ENCODE results near the gene GPX7.

Gene GPX7

GRCh38 chr1:52621950-52622349 is 19.8 kb downstream of the GPX7 start:
- H3K4me3 ChIP-seq (ENCODE audit: control insufficient read depth, low read depth, low read length): no peak overlapping the region
- no peak for TF ChIP-seq CTCF (IDR thresholded peaks at IDR 0.05; ENCODE audit: control insufficient read depth, insufficient read depth, low read depth, low read length, missing control alignments)

GRCh38 chr1:52623812-52624211 is 21.6 kb downstream of the GPX7 start:
- DNase-seq (ENCODE audit: low read depth): no peak

More at GRCh38 chr1:52621950-52622349, 19.8 kb downstream of the GPX7 start:
- DNase-seq (ENCODE audit: low read depth): no peak

GRCh38 chr1:52627028-52627427 is 24.9 kb downstream of the GPX7 start:
- no peak overlapping the region for H3K4me3 ChIP-seq (ENCODE audit: control insufficient read depth, low read depth, low read length)
- no peak for DNase-seq (ENCODE audit: low read depth)
- TF ChIP-seq CTCF (IDR thresholded peaks at IDR 0.05; ENCODE audit: control insufficient read depth, insufficient read depth, low read depth, low read length, missing control alignments): no peak

More at GRCh38 chr1:52623812-52624211, 21.6 kb downstream of the GPX7 start:
- TF ChIP-seq CTCF (IDR thresholded peaks at IDR 0.05; ENCODE audit: control insufficient read depth, insufficient read depth, low read depth, low read length, missing control alignments): no peak
- H3K4me3 ChIP-seq (ENCODE audit: control insufficient read depth, low read depth, low read length): no peak overlapping the region

GRCh38 chr1:52628614-52629324 is 26.6 kb downstream of the GPX7 start:
- DNase-seq (ENCODE audit: low read depth): no peak
- TF ChIP-seq CTCF (IDR thresholded peaks at IDR 0.05; ENCODE audit: control insufficient read depth, insufficient read depth, low read depth, low read length, missing control alignments): no peak
- no peak overlapping the region for H3K4me3 ChIP-seq (ENCODE audit: control insufficient read depth, low read depth, low read length)

GRCh38 chr1:52629325-52629643 is 27.1 kb downstream of the GPX7 start:
- no peak for DNase-seq (ENCODE audit: low read depth)
- no peak for TF ChIP-seq CTCF (IDR thresholded peaks at IDR 0.05; ENCODE audit: control insufficient read depth, insufficient read depth, low read depth, low read length, missing control alignments)
- H3K4me3 ChIP-seq (ENCODE audit: control insufficient read depth, low read depth, low read length): no peak overlapping the region

- DNase-seq (ENCODE audit: low read depth): no peak
- H3K4me3 ChIP-seq (ENCODE audit: control insufficient read depth, low read depth, low read length): no peak overlapping the region
- TF ChIP-seq CTCF (IDR thresholded peaks at IDR 0.05; ENCODE audit: control insufficient read depth, insufficient read depth, low read depth, low read length, missing control alignments): no peak
These were observed 27.5 kb downstream of the GPX7 start for GRCh38 chr1:52629667-52630066.
